Endothelial cell of hepatic sinusoid (primary cell): ENCODE data around the gene SLC33A1.

Experiments
- in situ Hi-C: cut with HindIII; loops from 2 replicates; pipeline ENCODE4 v1.10.0; 2017; ENCODE audit warnings: low sequenced_read_pairs

The SLC33A1 gene

DNA sequence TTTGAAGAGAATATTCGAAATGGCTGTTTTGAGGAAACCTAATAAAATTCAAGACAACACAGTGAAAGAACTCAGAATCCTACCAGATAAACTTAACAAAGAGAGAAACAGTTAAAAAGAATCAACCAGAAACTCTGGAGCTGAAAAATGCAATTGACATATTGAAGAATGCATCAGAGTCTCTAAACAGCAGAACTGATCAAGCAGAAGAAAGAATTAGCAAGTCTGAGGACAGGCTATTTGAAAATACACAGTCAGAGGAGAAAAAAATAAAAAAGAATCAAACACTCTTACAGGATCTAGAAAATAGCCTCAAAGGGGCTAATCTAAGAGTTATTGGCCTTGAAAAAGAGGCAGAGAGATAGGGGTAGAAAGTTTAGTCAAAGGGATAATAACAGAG lies 61.7 kb downstream of the SLC33A1 start:
- in situ Hi-C loops: no loop called here

DNA sequence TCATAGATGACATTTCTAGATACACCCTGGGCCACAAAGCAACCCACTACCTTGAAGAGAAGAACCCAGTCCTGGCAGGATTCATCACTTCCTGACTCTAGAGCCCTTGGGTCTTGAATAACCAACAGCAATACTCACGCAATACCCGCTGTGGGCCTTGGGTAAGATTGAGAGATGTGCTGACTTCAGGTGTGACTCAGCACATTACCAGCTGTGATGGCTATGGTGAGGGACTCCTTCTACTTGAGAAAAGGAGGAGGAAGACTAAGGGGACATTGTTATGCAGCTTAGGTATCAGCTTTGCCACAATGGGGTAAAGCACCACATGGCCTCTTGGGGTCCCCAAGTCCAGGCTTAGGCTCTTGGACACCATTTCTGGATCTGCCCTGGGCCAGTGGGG lies 63.0 kb downstream of the SLC33A1 start:
- in situ Hi-C loops: no loop called here

DNA sequence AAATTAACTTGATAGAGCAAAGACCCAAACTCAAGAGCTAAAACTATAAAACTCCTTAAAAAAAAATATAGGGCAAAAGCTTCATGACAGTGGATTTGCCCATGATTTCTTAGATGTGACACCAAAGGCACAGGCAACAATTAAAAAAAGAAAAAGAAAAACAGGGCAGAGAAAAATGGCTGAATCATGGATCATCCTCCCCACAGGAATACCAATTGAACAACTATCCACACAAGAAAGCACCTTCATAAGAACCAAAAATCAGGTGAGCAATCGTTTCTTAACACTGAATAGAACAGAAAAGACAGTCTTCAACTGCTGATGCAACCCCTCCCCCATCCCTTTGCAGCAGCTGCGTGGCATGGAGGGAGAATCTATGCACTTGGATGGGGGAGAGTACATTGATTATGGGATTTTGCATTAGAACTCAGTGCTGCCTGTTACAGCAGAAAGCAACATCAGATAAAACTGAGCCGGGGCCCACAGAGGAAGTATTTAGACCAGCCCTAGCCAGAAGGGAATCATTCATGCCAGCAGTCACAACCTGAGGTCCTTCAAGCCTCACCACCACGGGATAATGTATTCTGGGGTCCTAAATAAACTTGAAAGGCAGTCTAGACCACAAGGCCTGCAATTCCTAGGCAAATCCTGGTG lies 63.8 kb downstream of the SLC33A1 start:
- in situ Hi-C loops: no loop called here

DNA sequence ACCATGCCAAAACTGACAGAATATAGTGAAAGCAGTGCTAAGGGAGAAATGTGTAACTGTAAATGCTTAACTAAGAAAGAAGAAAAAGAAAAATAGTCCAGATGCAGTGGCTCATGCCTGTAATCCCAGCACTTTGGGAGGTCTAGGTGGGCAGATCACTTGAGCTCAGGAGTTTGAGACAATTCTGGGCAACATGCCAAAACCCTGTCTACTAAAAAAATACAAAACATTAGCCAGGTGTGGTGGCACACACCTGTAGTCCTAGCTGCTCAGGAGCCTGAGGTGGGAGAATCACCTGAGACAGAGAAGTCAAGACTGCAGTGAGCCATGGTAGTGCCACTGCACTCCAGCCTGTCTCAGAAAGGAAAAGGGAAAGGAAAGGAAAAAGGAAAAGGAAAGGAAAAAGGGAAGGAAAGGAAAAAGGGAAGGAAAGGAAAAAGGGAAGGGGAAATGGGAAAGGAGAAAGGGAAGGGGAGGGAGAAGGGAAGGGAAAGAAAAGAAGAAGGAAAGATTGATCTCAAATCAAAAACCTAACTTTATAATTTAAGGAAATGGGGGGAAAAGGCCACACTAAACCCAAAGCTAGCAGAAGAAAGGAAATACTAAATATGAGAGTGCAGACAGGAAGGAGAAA lies 68.4 kb downstream of the SLC33A1 start:
- in situ Hi-C loops: no loop called here

DNA sequence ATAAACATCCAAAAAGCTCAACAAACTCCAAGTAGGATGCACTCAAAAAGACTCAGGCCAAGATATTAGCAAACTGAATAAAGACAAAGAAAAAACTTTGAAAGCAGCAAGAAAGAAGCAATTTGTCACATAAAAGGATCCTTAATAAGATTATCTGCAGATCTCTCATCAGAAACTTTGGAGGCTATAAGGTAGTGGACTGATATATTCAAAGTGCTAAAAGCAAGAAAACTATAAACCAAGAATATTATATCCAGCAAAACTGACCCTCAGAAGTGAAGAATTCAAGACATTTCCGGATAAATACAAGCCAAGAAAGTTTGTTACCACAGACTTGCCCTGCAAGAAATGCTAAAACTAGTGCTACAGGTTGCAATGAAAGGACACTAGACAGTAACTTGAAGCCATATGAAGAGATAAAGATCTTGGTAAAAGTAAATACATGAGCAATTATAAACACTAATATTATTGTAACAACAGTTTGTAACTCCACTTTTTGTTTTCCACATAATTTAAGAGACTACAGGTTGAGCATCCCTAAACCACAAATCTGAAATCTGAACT lies 71.8 kb downstream of the SLC33A1 start:
- in situ Hi-C loops: no loop called here

DNA sequence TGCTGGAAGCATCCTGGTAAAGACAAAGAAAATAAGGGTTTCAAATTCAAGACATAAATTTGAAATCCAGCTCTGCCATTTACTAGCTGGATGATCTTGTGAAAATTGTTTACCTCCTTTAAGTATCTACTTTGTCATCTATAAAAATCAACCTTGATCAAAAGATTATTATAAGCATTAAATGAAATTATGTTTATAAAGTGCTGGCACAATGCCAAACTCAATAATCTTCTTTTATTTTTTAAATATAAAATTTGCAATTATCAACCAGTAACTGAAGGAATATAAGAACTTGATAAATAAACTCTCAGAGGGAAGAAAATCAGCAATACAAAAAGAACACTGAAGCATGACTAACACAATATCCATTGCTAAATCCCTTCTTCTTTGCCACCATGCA lies 73.9 kb downstream of the SLC33A1 start:
- in situ Hi-C loops: no loop called here

DNA sequence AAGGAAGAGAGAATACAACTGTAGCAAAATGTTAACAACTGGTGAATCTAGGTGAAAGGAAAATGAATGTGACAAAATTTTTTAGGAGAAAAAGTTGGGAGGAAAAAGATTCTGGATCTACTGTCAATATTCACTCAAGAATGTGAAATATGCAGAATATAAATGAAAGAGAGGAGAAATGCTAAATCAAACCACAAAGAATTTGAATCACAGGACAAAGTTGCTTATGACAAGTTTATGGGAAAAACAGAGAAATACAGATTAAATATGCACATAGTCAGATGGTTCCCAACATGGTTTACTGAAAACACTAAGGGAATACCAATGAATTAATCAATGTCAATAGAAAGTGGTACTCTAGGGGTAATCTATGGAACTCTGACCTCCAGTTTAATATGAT lies 75.8 kb downstream of the SLC33A1 start:
- in situ Hi-C loops: no loop called here

DNA sequence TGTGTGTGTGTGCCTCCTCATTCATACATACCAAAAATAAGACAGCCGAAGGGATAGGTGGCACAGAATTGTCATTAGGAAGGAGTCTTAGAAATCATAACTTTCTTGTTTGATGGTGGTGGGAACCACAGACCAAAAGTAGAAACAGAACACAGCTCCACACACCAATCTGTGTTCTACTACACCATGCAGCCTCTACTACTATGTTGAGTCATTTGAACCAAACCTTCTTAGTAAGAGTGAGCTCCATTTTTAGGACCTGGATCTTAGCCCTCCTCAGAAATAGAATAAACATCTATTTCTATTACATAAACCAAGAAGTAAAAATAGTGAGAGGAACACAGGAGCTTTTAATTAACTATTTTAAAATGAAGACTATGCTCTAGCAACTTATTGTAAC lies 81.4 kb downstream of the SLC33A1 start:
- in situ Hi-C loops: no loop called here

DNA sequence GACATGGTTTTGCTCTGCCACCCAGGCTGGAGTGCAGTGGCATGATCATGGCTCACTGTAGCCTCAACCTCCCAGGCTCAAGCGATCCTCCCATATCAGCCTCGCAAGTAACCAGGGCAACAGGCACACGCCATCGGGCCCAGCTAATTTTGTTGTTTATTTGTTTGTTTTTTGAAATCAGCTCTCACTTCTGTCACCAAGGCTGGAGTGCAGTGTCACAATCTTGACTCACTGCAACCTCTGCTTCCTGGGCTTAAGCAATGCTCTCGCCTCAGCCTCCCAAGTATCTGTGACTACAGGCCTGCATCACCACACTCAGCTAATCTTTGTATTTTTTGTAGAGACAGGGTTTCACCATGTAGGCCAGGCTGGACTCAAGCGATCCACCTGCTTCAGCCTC lies 83.1 kb downstream of the SLC33A1 start:
- in situ Hi-C loops: no loop called here
